ENCODE results near the gene PTPRZ1.

PTPRZ1 gene

DNA sequence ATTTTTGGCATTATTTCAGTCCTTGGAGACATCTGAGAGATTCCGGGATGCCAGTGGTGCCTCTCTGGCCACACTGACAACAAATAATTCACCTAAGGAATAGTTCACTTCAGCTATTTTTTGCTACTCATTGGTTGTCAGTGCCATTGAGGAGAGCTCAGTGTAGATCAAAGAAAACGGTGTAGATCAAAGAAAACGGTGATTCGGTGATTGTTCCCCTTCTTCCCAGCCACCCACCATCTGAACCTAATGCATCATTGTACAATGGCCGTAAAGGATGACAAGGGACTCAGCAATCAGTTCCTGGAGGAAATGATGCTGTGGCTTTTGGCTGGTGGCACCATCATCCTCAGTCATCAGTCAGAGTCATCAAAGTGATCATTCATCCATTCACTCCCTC is 80.6 kb downstream of the PTPRZ1 start:
- H3K4me1 ChIP-seq (ENCODE audit: insufficient read depth, poor library complexity, severe bottlenecking), result no peaks in the 10 kb centered on the region
- no peaks in the 10 kb centered on the region for H3K9me3 ChIP-seq (ENCODE audit: severe bottlenecking)
- H3K4me3 ChIP-seq (ENCODE audit: severe bottlenecking), result no peak overlapping the region
- no peak overlapping the region for H3K27ac ChIP-seq (ENCODE audit: poor library complexity, severe bottlenecking)
- TF ChIP-seq CTCF (IDR thresholded peaks at IDR 0.05; ENCODE audit: poor library complexity, severe bottlenecking), result no peak
- no peak for ATAC-seq (ENCODE audit: low read depth)
- H3K27me3 ChIP-seq (ENCODE audit: insufficient read depth, poor library complexity, severe bottlenecking), result no peaks in the 10 kb centered on the region
- DNase-seq (ENCODE audit: low spot score), result no peak
- no peaks in the 10 kb centered on the region for H3K36me3 ChIP-seq (ENCODE audit: low read depth)

DNA sequence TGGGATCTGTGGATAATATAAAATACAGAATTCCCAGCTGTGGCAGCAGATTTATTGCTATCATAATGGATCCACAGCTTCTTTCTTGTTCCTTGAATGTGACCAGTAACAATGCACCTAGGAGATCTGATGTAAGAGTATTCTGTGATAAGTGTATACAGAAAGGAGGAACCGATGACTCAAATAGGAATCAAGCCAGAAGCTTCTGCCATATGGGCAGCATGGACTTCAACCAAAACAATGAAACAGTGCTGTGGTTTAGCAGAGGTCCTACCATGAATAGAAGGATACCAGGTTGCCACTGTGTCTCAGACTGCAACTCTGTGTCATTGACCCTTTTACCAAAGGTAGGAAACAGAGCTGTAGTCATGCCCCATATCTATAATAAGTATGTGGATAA is 81.8 kb downstream of the PTPRZ1 start:
- no peaks in the 10 kb centered on the region for H3K27me3 ChIP-seq (ENCODE audit: insufficient read depth, poor library complexity, severe bottlenecking)

GRCh38 chr7:121957626-121958025 is 84.7 kb downstream of the PTPRZ1 start:
- Histone ChIP-seq H3K36me3 (ENCODE audit: low read depth) (no peaks in the 10 kb centered on the region), H3K4me1 (ENCODE audit: insufficient read depth, poor library complexity, severe bottlenecking) (peaks cover 21% of the 10 kb centered on the region), H3K27ac (ENCODE audit: poor library complexity, severe bottlenecking) (no peak overlapping the region), H3K9me3 (ENCODE audit: severe bottlenecking) (no peaks in the 10 kb centered on the region), H3K27me3 (ENCODE audit: insufficient read depth, poor library complexity, severe bottlenecking) (no peaks in the 10 kb centered on the region), H3K4me3 (ENCODE audit: severe bottlenecking) (no peak overlapping the region)
- no peak for DNase-seq (ENCODE audit: low spot score)
- ATAC-seq (ENCODE audit: low read depth), result no peak
- no peak for TF ChIP-seq CTCF (IDR thresholded peaks at IDR 0.05; ENCODE audit: poor library complexity, severe bottlenecking)

More for the DNA sequence above, 81.8 kb downstream of the PTPRZ1 start:
- Histone ChIP-seq H3K4me1 (ENCODE audit: insufficient read depth, poor library complexity, severe bottlenecking) (peaks cover 2% of the 10 kb centered on the region), H3K4me3 (ENCODE audit: severe bottlenecking) (no peak overlapping the region), H3K27ac (ENCODE audit: poor library complexity, severe bottlenecking) (no peak overlapping the region), H3K36me3 (ENCODE audit: low read depth) (no peaks in the 10 kb centered on the region), H3K9me3 (ENCODE audit: severe bottlenecking) (no peaks in the 10 kb centered on the region)
- ATAC-seq (ENCODE audit: low read depth) (peak; percentile 76), DNase-seq (ENCODE audit: low spot score) (no peak)
- TF ChIP-seq CTCF (IDR thresholded peaks at IDR 0.05; ENCODE audit: poor library complexity, severe bottlenecking), result no peak

GRCh38 chr7:121960678-121961077 is 87.7 kb downstream of the PTPRZ1 start:
- ATAC-seq (ENCODE audit: low read depth) (peak; percentile 50), DNase-seq (ENCODE audit: low spot score) (no peak)
- Histone ChIP-seq H3K27ac (ENCODE audit: poor library complexity, severe bottlenecking) (peak overlapping the region; percentile 88), H3K27me3 (ENCODE audit: insufficient read depth, poor library complexity, severe bottlenecking) (no peaks in the 10 kb centered on the region), H3K4me1 (ENCODE audit: insufficient read depth, poor library complexity, severe bottlenecking) (peaks cover 21% of the 10 kb centered on the region), H3K36me3 (ENCODE audit: low read depth) (no peaks in the 10 kb centered on the region), H3K9me3 (ENCODE audit: severe bottlenecking) (no peaks in the 10 kb centered on the region), H3K4me3 (ENCODE audit: severe bottlenecking) (no peak overlapping the region)
- TF ChIP-seq CTCF (IDR thresholded peaks at IDR 0.05; ENCODE audit: poor library complexity, severe bottlenecking), result no peak

DNA sequence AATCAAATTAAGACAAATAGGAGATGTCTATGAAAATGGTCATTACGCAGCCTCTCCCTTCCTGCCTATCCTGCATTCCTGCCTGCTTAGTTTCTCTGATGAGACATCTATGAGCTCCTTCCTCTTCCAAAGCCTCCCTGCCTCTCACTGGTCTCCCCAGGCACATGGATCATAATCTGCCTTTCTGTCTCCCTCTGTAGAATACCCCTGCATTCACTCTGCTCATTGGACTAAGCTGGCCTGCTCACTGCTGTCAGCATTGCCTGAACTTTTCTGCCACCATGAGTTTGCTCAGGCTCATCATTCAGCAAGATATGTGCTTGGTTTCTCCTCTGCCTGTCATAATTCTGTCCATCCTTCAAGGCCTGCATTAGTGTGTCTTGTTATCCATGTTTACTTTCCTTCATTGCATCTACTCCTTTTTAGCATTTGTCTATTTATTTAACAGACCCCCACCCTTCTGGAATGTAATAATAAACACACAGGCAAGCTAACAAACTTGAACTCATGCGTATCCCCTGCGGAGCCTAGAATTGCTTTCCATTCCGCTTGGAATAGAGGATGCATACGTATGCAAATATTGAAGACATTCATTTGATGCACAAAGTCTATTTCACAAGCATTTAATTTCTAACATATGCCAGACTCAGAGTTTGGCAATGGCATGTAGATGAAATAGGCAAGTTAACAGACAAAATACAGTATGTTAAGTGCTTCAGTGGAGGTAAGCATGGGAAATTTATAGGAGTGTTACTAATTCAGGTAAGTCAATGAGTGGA is 88.3 kb downstream of the PTPRZ1 start:
- Histone ChIP-seq H3K9me3 (ENCODE audit: severe bottlenecking) (no peaks in the 10 kb centered on the region), H3K36me3 (ENCODE audit: low read depth) (no peaks in the 10 kb centered on the region), H3K4me1 (ENCODE audit: insufficient read depth, poor library complexity, severe bottlenecking) (peaks cover 21% of the 10 kb centered on the region), H3K4me3 (ENCODE audit: severe bottlenecking) (no peak overlapping the region), H3K27ac (ENCODE audit: poor library complexity, severe bottlenecking) (peak overlapping the region; percentile 88), H3K27me3 (ENCODE audit: insufficient read depth, poor library complexity, severe bottlenecking) (no peaks in the 10 kb centered on the region)
- ATAC-seq (ENCODE audit: low read depth), result peak; percentile 100
- peak; percentile 60 for TF ChIP-seq CTCF (IDR thresholded peaks at IDR 0.05; ENCODE audit: poor library complexity, severe bottlenecking)
- DNase-seq (ENCODE audit: low spot score), result peak; percentile 78

Data from RWPE2 (cell line).